Ovary (tissue), 3 donors: ENCODE data around the gene FCHSD1.

Experiments used
- CTCF ChIP-seq, 3 donors: fragments of 450-650 bp in 2 of 3; fragments of 200-600 bp in 1 of 3; IDR thresholded peaks; one replicate each; pipeline versions ENCODE4 v1.5.1 to v1.8.0; 2016 to 2022; ENCODE audit warnings: antibody characterized with exemption in 3 of 3, mild to moderate bottlenecking in 1 of 3
- EP300 ChIP-seq: sonication (generic); formaldehyde crosslinking; IDR thresholded peaks from one replicate; pipeline ENCODE4 v1.6.1; 2017; ENCODE audit warnings: antibody characterized with exemption
- donor health status: DM: no; HTN: no; CAD: no.

DNA sequence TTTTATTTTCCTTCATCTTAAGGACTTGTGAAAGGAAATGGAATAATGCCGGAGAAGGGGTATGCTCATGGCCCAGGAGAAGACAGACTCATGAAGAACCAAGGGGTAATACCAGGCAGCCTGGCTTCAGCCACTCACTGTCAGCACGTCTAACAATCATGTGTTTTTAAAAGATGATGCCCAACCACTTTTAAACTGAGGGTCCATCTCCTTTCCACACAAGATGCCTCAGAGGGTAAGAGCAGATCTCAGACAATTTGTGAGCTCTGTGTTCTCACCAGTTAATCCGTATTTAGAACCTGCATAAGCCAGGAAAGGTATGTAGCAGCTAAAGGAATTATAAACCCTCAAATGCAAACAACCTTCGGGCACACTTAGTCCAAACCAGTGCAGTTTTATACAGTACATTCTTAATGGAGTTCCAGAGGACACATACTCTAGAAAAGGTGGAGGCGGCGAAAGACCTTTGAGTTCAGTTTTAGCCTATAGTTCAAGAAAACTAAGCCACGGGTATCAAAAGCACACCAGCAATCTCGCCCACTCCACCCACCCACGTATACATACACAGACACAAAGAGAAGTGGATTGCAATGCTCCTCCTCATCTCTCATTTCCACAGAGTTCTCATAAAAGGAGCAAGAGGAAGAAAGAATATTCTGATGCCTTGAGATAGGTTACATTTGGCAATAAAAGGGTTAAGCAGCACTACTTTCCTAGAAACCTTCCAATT, 35.1 kb downstream of the FCHSD1 start:
- TF ChIP-seq CTCF (IDR thresholded peaks at IDR 0.05) = no peak
- TF ChIP-seq EP300 = no peak
